ENCODE data around the gene PCP4. TPM values are rescaled to one million over a fixed set of nuclear protein-coding genes. Genes with fewer than 3 reads are reported as not detected.

PCP4 gene
- total RNA-seq, 1 experiment from 2014 or later: not detected

- in situ Hi-C loops (cut with HindIII; ENCODE audit: low pct_unique_long_range_greater_than_20kb, low sequenced_read_pairs) (no loop called here), intact Hi-C loops (cut with micrococcal nuclease; ENCODE audit: unreplicated experiment) (no loop called here)
- TF ChIP-seq CTCF (IDR thresholded peaks at IDR 0.05) (no peak), TCF7L2 (IDR thresholded peaks at IDR 0.05; ENCODE audit: low read depth, low read length) (no peak)
- ATAC-seq (no peak), DNase-seq (ENCODE audit: low read depth, low spot score) (no peak)
- BruUV-seq (replicated peaks): no TSS peak
- Histone ChIP-seq H3K36me3 (ENCODE audit: control insufficient read depth, insufficient read depth, low read length) (no peaks in the 10 kb centered on the region), H3K27me3 (ENCODE audit: control insufficient read depth, insufficient read depth, low read length) (no peaks in the 10 kb centered on the region), H3K4me1 (ENCODE audit: control insufficient read depth, insufficient read depth, low read length) (no peaks in the 10 kb centered on the region), H3K4me3 (ENCODE audit: low read depth in 2 of 2, low read length in 2 of 2) (no peak overlapping the region), H3K27ac (ENCODE audit: low read length) (no peak overlapping the region), H3K9me3 (ENCODE audit: control insufficient read depth, insufficient read depth, low read depth, low read length) (no peaks in the 10 kb centered on the region)
- ChIA-PET CTCF (no interaction called here), POLR2A (no interaction called here)
These were observed 97.8 kb downstream of the PCP4 start for GRCh38 chr21:39965026-39965425.

- TF ChIP-seq POLR2AphosphoS5 (IDR thresholded peaks at IDR 0.05; ENCODE audit: low read depth, low read length): no peak
- TF ChIP-seq REST (IDR thresholded peaks at IDR 0.05; ENCODE audit: insufficient read depth in 1 of 2, low read depth in 2 of 2, low read length in 1 of 2): no peak
- TF ChIP-seq CTCF (IDR thresholded peaks at IDR 0.05): no peak
- no peak for TF ChIP-seq TCF7L2 (IDR thresholded peaks at IDR 0.05; ENCODE audit: low read depth, low read length)
- no peak for TF ChIP-seq SIN3A (IDR thresholded peaks at IDR 0.05; ENCODE audit: borderline replicate concordance, insufficient read depth, low read depth, low read length)
- ATAC-seq (no peak), DNase-seq (ENCODE audit: low read depth, low spot score) (no peak)
- Histone ChIP-seq H3K9me3 (ENCODE audit: control insufficient read depth, insufficient read depth, low read depth, low read length) (no peaks in the 10 kb centered on the region), H3K4me3 (ENCODE audit: low read depth in 2 of 2, low read length in 2 of 2) (no peak overlapping the region), H3K27me3 (ENCODE audit: control insufficient read depth, insufficient read depth, low read length) (no peaks in the 10 kb centered on the region), H3K27ac (ENCODE audit: low read length) (no peak overlapping the region), H3K36me3 (ENCODE audit: control insufficient read depth, insufficient read depth, low read length) (no peaks in the 10 kb centered on the region), H3K4me1 (ENCODE audit: control insufficient read depth, insufficient read depth, low read length) (no peaks in the 10 kb centered on the region)
- CTCF ChIA-PET: no interaction called here
- intact Hi-C loops (cut with micrococcal nuclease; ENCODE audit: unreplicated experiment) (no loop called here), in situ Hi-C loops (cut with HindIII; ENCODE audit: low pct_unique_long_range_greater_than_20kb, low sequenced_read_pairs) (no loop called here)
- BruUV-seq (replicated peaks): no TSS peak
- POLR2A ChIA-PET: no interaction called here
These were observed 99.5 kb downstream of the PCP4 start for GRCh38 chr21:39966786-39967185.

- in situ Hi-C loops (cut with HindIII; ENCODE audit: low pct_unique_long_range_greater_than_20kb, low sequenced_read_pairs): no loop called here
- no peaks in the 10 kb centered on the region for H3K36me3 ChIP-seq (ENCODE audit: control insufficient read depth, insufficient read depth, low read length)
- no peak for DNase-seq (ENCODE audit: low read depth, low spot score)
- ChIA-PET CTCF (no interaction called here), POLR2A (no interaction called here)
- TF ChIP-seq SIN3A (IDR thresholded peaks at IDR 0.05; ENCODE audit: borderline replicate concordance, insufficient read depth, low read depth, low read length): no peak
- TF ChIP-seq POLR2AphosphoS5 (IDR thresholded peaks at IDR 0.05; ENCODE audit: low read depth, low read length): no peak
- no peak for TF ChIP-seq TCF7L2 (IDR thresholded peaks at IDR 0.05; ENCODE audit: low read depth, low read length)
- TF ChIP-seq REST (IDR thresholded peaks at IDR 0.05; ENCODE audit: insufficient read depth in 1 of 2, low read depth in 2 of 2, low read length in 1 of 2): no peak
- no peaks in the 10 kb centered on the region for H3K4me1 ChIP-seq (ENCODE audit: control insufficient read depth, insufficient read depth, low read length)
- no TSS peak for BruUV-seq (replicated peaks)
- no peaks in the 10 kb centered on the region for H3K27me3 ChIP-seq (ENCODE audit: control insufficient read depth, insufficient read depth, low read length)
- H3K4me3 ChIP-seq (ENCODE audit: low read depth in 2 of 2, low read length in 2 of 2): no peak overlapping the region
- intact Hi-C loops (cut with micrococcal nuclease; ENCODE audit: unreplicated experiment): no loop called here
- H3K27ac ChIP-seq (ENCODE audit: low read length): no peak overlapping the region
- no peaks in the 10 kb centered on the region for H3K9me3 ChIP-seq (ENCODE audit: control insufficient read depth, insufficient read depth, low read depth, low read length)
- ATAC-seq: no peak
These were observed 100.8 kb downstream of the PCP4 start for GRCh38 chr21:39968010-39968409.
